H9 (cell line): Measurements from ENCODE around the gene EID1. TPM values are rescaled to one million over a fixed set of nuclear protein-coding genes. Genes with fewer than 3 reads are reported as not detected.
A peak's percentile ranks its signal among the peaks of the same experiment; 100 is the strongest.

Experiments used
- DNase-seq: peaks from one replicate; pipeline ENCODE4 v3.0.0-alpha.2; 2017
- H2AFZ ChIP-seq: one replicate; pipeline ENCODE4 v1.6.1; 2013; ENCODE audit warnings: mild to moderate bottlenecking, low read length, control low read depth, moderate library complexity
- H2AK5ac ChIP-seq: 2 replicates; pipeline ENCODE4 v1.6.1; 2013; ENCODE audit warnings: low read length, control low read depth, mixed read lengths; ENCODE audit not compliant: insufficient read length
- H2BK120ac ChIP-seq: one replicate; pipeline ENCODE4 v1.6.1; 2013; ENCODE audit warnings: low read depth, mild to moderate bottlenecking, low read length, control low read depth, inconsistent platforms; ENCODE audit not compliant: poor library complexity, severe bottlenecking
- H2BK12ac ChIP-seq: 2 replicates; pipeline ENCODE4 v1.6.1; 2013; ENCODE audit warnings: low read length, control low read depth, mixed read lengths, low read depth; ENCODE audit not compliant: insufficient read length
- H2BK15ac ChIP-seq: 2 replicates; pipeline ENCODE4 v1.6.1; 2013; ENCODE audit warnings: low read depth, low read length, control low read depth
- H2BK20ac ChIP-seq: one replicate; pipeline ENCODE4 v1.6.1; 2013; ENCODE audit warnings: low read depth, mild to moderate bottlenecking, low read length, control low read depth, inconsistent platforms; ENCODE audit not compliant: poor library complexity, severe bottlenecking
- H2BK5ac ChIP-seq: 2 replicates; pipeline ENCODE4 v1.6.1; 2013; ENCODE audit warnings: low read length, control low read depth, mixed read lengths; ENCODE audit not compliant: insufficient read length
- H3K14ac ChIP-seq: 2 replicates; pipeline ENCODE4 v1.6.1; 2013; ENCODE audit warnings: low read length, control low read depth; ENCODE audit not compliant: insufficient read depth
- H3K18ac ChIP-seq: 2 replicates; pipeline ENCODE4 v1.6.1; 2013; ENCODE audit warnings: low read depth, mild to moderate bottlenecking, mixed read lengths, low read length, control low read depth; ENCODE audit not compliant: insufficient read length
- H3K23ac ChIP-seq: 2 replicates; pipeline ENCODE4 v1.6.1; 2013; ENCODE audit warnings: low read length, control low read depth, mixed read lengths, low read depth; ENCODE audit not compliant: insufficient read length
- H3K23me2 ChIP-seq: 2 replicates; pipeline ENCODE4 v1.6.1; 2013; ENCODE audit warnings: low read depth, mild to moderate bottlenecking, mixed read lengths, low read length, control low read depth; ENCODE audit not compliant: insufficient read length, poor library complexity, severe bottlenecking
- H3K27ac ChIP-seq: 2 replicates; pipeline ENCODE4 v1.5.1; 2013; ENCODE audit warnings: low read length, control low read depth, mixed read lengths, low read depth; ENCODE audit not compliant: insufficient read length
- H3K27me3 ChIP-seq: 2 replicates; pipeline ENCODE4 v1.6.1; 2013; ENCODE audit warnings: low read length, control low read depth, inconsistent platforms; ENCODE audit not compliant: insufficient read depth
- H3K4ac ChIP-seq: 2 replicates; pipeline ENCODE4 v1.6.1; 2013; ENCODE audit warnings: low read depth, mild to moderate bottlenecking, control low read depth, inconsistent platforms, low read length, moderate library complexity
- H3K4me1 ChIP-seq: 2 replicates; pipeline ENCODE4 v1.6.1; 2013; ENCODE audit warnings: low read length, control low read depth, inconsistent platforms; ENCODE audit not compliant: insufficient read depth
- H3K4me2 ChIP-seq: 2 replicates; pipeline ENCODE4 v1.6.1; 2013; ENCODE audit warnings: low read length, control low read depth, mixed read lengths; ENCODE audit not compliant: insufficient read length, insufficient read depth
- H3K56ac ChIP-seq: 2 replicates; pipeline ENCODE4 v1.6.1; 2013; ENCODE audit warnings: low read depth, mild to moderate bottlenecking, mixed read lengths, low read length, control low read depth; ENCODE audit not compliant: insufficient read length
- H3K79me1 ChIP-seq: 2 replicates; pipeline ENCODE4 v1.6.1; 2013; ENCODE audit warnings: low read depth, mild to moderate bottlenecking, moderate library complexity, low read length, control low read depth, inconsistent platforms; ENCODE audit not compliant: insufficient read depth, poor library complexity, severe bottlenecking
- H3K79me2 ChIP-seq: 2 replicates; pipeline ENCODE4 v1.6.1; 2013; ENCODE audit warnings: low read length, control low read depth, inconsistent platforms; ENCODE audit not compliant: insufficient read depth
- H3K9ac ChIP-seq: 2 replicates; pipeline ENCODE4 v1.6.1; 2013; ENCODE audit warnings: low read length, control low read depth, mixed read lengths; ENCODE audit not compliant: insufficient read length; ENCODE audit errors: extremely low read depth
- H3K9me3 ChIP-seq: one replicate; pipeline ENCODE4 v1.6.1; 2013; ENCODE audit warnings: low read depth, low read length, inconsistent platforms; ENCODE audit not compliant: control insufficient read depth
- H3T11ph ChIP-seq: one replicate; pipeline ENCODE4 v1.6.1; 2013; ENCODE audit warnings: mild to moderate bottlenecking, low read length, control low read depth, inconsistent platforms
- H4K20me1 ChIP-seq: one replicate; pipeline ENCODE4 v1.6.1; 2013; ENCODE audit not compliant: control insufficient read depth, insufficient read length, insufficient read depth
- H4K5ac ChIP-seq: 2 replicates; pipeline ENCODE4 v1.6.1; 2013; ENCODE audit warnings: low read depth, mild to moderate bottlenecking, mixed read lengths, low read length, control low read depth; ENCODE audit not compliant: insufficient read length
- H4K8ac ChIP-seq: replicated peaks from 2 replicates; pipeline ENCODE4 v1.6.1; 2013; ENCODE audit warnings: low read length, control low read depth, mixed read lengths, low read depth; ENCODE audit not compliant: insufficient read length
- H4K91ac ChIP-seq: 2 replicates; pipeline ENCODE4 v1.6.1; 2013; ENCODE audit warnings: low read depth, mild to moderate bottlenecking, moderate library complexity, mixed read lengths, low read length, control low read depth; ENCODE audit not compliant: insufficient read length
- H3K27ac Mint-ChIP-seq, 3 experiments: 2 replicates in 2 of 3; 3 replicates in 1 of 3; pipeline ENCODE4 v1.8.0; 2020 to 2021; ENCODE audit warnings: mixed read lengths in 3 of 3, mild to moderate bottlenecking in 1 of 3, moderate library complexity in 1 of 3
- H3K27me3 Mint-ChIP-seq: 2 replicates; pipeline ENCODE4 v1.8.0; 2021; ENCODE audit warnings: low read depth, mild to moderate bottlenecking, moderate library complexity, mixed read lengths
- H3K36me3 Mint-ChIP-seq, 3 experiments: 2 replicates in 2 of 3; 3 replicates in 1 of 3; pipeline ENCODE4 v1.8.0; 2020 to 2021; ENCODE audit warnings: low read depth in 3 of 3, mixed read lengths in 3 of 3; ENCODE audit not compliant: insufficient read depth in 1 of 3
- H3K4me1 Mint-ChIP-seq, 2 experiments: 2 replicates each; pipeline ENCODE4 v1.8.0; 2020; ENCODE audit warnings: mixed read lengths in 2 of 2
- H3K4me3 Mint-ChIP-seq, 2 experiments: 2 replicates in 1 of 2; 3 replicates in 1 of 2; pipeline ENCODE4 v1.8.0; 2020 to 2021; ENCODE audit warnings: mild to moderate bottlenecking in 2 of 2, mixed read lengths in 2 of 2, moderate library complexity in 1 of 2
- H3K9me3 Mint-ChIP-seq, 2 experiments: 2 replicates in 1 of 2; 3 replicates in 1 of 2; pipeline ENCODE4 v1.8.0; 2020; ENCODE audit warnings: mild to moderate bottlenecking in 2 of 2, mixed read lengths in 2 of 2, moderate library complexity in 1 of 2
- WGBS: extraction: QIAGEN DNeasy Blood & Tissue Kit; methylation state at CpG from one replicate; pipeline ENCODE4 v1.1.7; 2013; ENCODE audit warnings: missing lambda C conversion rate, low lambda C conversion rate, mixed read lengths; ENCODE audit not compliant: insufficient read length; ENCODE audit errors: extremely low coverage; 5-methylcytosine and 5-hydroxymethylcytosine counted together
- total RNA-seq: library from RNA; stranded (reverse); gene quantifications from 2 replicates; pipeline ENCODE4 v1.2.1, GENCODE V29; 2021
- TF ChIP-seq, protein P1 (sequence below): fragments of 200-600 bp; sonication (generic); conservative IDR thresholded peaks from 3 replicates; pipeline ENCODE4 v1.8.0; 2021; ENCODE audit warnings: antibody characterized with exemption, mild to moderate bottlenecking

EID1 gene
- total RNA-seq, 1 experiment from 2014 or later: 113 TPM

DNA sequence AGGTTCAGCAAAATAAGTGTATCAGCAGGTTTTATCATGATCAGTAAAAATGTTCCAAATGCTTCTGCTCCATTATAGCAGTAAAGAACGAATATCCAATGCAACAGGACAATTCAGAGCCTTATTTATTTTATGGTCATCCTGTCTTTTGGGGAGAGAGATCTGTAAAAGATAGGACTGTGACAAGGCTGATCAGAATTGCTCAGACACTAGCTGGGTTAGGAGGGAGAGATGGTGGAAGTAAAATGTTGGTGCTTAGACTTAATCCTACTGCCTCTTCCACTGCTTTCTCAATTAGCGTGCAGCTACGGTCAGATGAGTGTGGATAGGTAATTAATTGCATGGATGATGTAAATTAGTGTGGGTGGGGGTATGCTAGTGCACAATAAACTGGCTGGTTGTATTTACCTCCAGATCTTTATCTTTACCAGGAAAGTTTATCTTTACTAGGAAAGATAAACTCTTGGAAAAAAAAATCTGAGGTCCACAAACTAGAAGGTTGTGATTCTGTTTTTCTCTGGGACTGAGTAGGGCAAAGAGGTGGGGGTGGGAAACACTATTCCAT, 2.2 kb downstream of the EID1 start:
- no peak overlapping the region for H3K27ac ChIP-seq

More for the DNA sequence above, 2.2 kb downstream of the EID1 start:
- no peak overlapping the region for H2BK15ac ChIP-seq
- no peak overlapping the region for H3T11ph ChIP-seq
- H4K20me1 ChIP-seq: no peaks in the 10 kb centered on the region
- peak overlapping the region; percentile 31 to 76; a peak in 4 of 5 replicates for H3K4me3 Mint-ChIP-seq
- no peak overlapping the region for H2BK5ac ChIP-seq
- no peak overlapping the region for H3K56ac ChIP-seq
- H3K27me3 Mint-ChIP-seq: peaks cover 4% of the 10 kb centered on the region
- H3K4me1 ChIP-seq: no peaks in the 10 kb centered on the region
- H3K79me1 ChIP-seq: no peaks in the 10 kb centered on the region
- no peaks in the 10 kb centered on the region; a peak in 1 of 5 replicates for H3K9me3 Mint-ChIP-seq
- H3K23ac ChIP-seq: no peak overlapping the region
- no CpG with 5 or more reads among the region's 3 CpGs for WGBS
- peaks cover 4% of the 10 kb centered on the region; the same call in 1 of the 2 replicates for H3K79me2 ChIP-seq
- H2BK12ac ChIP-seq: no peak overlapping the region
- H3K4me2 ChIP-seq: no peak overlapping the region
- H4K8ac ChIP-seq: no peak overlapping the region
- H2BK20ac ChIP-seq: no peak overlapping the region
- no peak overlapping the region for H2AK5ac ChIP-seq
- no peaks in the 10 kb centered on the region for H3K23me2 ChIP-seq
- no peak overlapping the region for H3K4ac ChIP-seq
- H3K9ac ChIP-seq: no peak overlapping the region
- DNase-seq: no peak
- H3K9me3 ChIP-seq: no peaks in the 10 kb centered on the region
- H3K27ac Mint-ChIP-seq: peak overlapping the region; percentile 24 to 80 (median 65); a peak in 2 of 7 replicates
- no peak overlapping the region for H3K14ac ChIP-seq
- H4K91ac ChIP-seq: no peak overlapping the region
- H3K18ac ChIP-seq: no peak overlapping the region
- H4K5ac ChIP-seq: no peak overlapping the region
- H3K4me1 Mint-ChIP-seq: peaks cover 9 to 28% of the 10 kb centered on the region in 2 experiments
- peaks cover 0 to 7% (median 0%) of the 10 kb centered on the region in 3 experiments; a peak in 2 of 7 replicates for H3K36me3 Mint-ChIP-seq
- H2BK120ac ChIP-seq: no peak overlapping the region
- no peaks in the 10 kb centered on the region for H3K27me3 ChIP-seq
- no peak overlapping the region for H2AFZ ChIP-seq
- TF ChIP-seq, protein P1, sequence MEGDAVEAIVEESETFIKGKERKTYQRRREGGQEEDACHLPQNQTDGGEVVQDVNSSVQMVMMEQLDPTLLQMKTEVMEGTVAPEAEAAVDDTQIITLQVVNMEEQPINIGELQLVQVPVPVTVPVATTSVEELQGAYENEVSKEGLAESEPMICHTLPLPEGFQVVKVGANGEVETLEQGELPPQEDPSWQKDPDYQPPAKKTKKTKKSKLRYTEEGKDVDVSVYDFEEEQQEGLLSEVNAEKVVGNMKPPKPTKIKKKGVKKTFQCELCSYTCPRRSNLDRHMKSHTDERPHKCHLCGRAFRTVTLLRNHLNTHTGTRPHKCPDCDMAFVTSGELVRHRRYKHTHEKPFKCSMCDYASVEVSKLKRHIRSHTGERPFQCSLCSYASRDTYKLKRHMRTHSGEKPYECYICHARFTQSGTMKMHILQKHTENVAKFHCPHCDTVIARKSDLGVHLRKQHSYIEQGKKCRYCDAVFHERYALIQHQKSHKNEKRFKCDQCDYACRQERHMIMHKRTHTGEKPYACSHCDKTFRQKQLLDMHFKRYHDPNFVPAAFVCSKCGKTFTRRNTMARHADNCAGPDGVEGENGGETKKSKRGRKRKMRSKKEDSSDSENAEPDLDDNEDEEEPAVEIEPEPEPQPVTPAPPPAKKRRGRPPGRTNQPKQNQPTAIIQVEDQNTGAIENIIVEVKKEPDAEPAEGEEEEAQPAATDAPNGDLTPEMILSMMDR: no peak
